GM23338 (cell line): ENCODE data around the gene CIRBP.

ENCODE experiments used
- CREB1 ChIP-seq: fragments of 250-450 bp; sonication (Bioruptor Pico); IDR thresholded peaks from 2 replicates; pipeline ENCODE4 v1.5.0; 2020; ENCODE audit warnings: low read depth, mild to moderate bottlenecking, moderate library complexity
- EZH2 ChIP-seq: fragments of 200-600 bp; sonication (generic); IDR thresholded peaks from one replicate; pipeline ENCODE4 v1.8.0; 2017; ENCODE audit warnings: antibody characterized with exemption, mild to moderate bottlenecking, low read depth; ENCODE audit not compliant: unreplicated experiment
- EZH2phosphoT487 ChIP-seq: fragments of 200-600 bp; sonication (generic); IDR thresholded peaks from one replicate; pipeline ENCODE4 v1.8.1; 2018; ENCODE audit warnings: antibody characterized with exemption; ENCODE audit not compliant: unreplicated experiment
- POLR2AphosphoS5 ChIP-seq: IDR thresholded peaks from 2 replicates; pipeline ENCODE4 v1.6.1; 2016; ENCODE audit warnings: antibody characterized with exemption, low read depth
- ZNF114 ChIP-seq: fragments of 250-450 bp; sonication (Bioruptor Pico); IDR thresholded peaks from 2 replicates; pipeline ENCODE4 v1.5.0; 2020; ENCODE audit warnings: mild to moderate bottlenecking, moderate library complexity
- ZNF331 ChIP-seq: fragments of 250-450 bp; sonication (Bioruptor Pico); IDR thresholded peaks from 2 replicates; pipeline ENCODE4 v1.5.0; 2020; ENCODE audit warnings: low read depth, mild to moderate bottlenecking, moderate library complexity
- TF ChIP-seq, protein P1 (sequence below), 2 experiments: fragments of 200-600 bp in 1 of 2; sonication (generic) in 1 of 2; conservative IDR thresholded peaks; 2 replicates each; pipeline versions ENCODE4 v1.5.1 to v1.6.1; 2016 to 2017; ENCODE audit warnings: antibody characterized with exemption in 2 of 2, low read depth in 2 of 2, mild to moderate bottlenecking in 2 of 2, moderate library complexity in 1 of 2
- TF ChIP-seq, protein P2 (sequence below): IDR thresholded peaks from one replicate; pipeline ENCODE4 v1.6.1; 2018; ENCODE audit warnings: antibody characterized with exemption; ENCODE audit not compliant: unreplicated experiment

DNA sequence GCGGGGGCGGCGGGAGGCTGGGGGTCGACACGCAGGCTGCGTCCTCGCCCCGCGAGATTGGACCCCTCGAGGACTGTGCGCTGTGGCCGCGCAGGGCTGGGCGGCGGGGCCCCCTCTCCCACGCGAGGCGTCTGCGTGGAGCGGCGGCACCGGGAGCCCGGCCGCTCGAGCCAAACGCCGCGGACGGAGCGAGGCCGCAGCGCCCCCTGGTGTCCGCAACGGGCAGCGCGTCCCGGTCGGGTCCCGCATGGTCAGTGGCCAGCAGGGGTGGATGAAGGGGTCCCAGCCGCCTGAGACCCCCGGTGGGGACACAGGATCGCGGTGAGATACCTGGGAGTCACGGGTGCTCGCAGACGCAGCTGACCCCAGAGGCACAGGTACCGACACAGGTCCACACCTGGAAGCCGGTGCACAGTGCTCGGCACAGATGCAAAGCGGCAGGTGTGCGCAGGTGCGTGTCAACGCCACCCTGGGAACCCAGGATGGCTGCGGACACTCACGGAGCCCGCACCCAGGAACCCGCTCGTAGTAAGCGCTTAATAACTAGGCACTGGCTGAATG, 2.1 kb upstream of the CIRBP start:
- TF ChIP-seq, protein P1, sequence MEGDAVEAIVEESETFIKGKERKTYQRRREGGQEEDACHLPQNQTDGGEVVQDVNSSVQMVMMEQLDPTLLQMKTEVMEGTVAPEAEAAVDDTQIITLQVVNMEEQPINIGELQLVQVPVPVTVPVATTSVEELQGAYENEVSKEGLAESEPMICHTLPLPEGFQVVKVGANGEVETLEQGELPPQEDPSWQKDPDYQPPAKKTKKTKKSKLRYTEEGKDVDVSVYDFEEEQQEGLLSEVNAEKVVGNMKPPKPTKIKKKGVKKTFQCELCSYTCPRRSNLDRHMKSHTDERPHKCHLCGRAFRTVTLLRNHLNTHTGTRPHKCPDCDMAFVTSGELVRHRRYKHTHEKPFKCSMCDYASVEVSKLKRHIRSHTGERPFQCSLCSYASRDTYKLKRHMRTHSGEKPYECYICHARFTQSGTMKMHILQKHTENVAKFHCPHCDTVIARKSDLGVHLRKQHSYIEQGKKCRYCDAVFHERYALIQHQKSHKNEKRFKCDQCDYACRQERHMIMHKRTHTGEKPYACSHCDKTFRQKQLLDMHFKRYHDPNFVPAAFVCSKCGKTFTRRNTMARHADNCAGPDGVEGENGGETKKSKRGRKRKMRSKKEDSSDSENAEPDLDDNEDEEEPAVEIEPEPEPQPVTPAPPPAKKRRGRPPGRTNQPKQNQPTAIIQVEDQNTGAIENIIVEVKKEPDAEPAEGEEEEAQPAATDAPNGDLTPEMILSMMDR (conservative IDR thresholded peaks at IDR 0.05; ENCODE audit: low read depth in 2 of 2) = peak; percentile 73 to 88
- no peak for TF ChIP-seq POLR2AphosphoS5
- TF ChIP-seq, protein P2, sequence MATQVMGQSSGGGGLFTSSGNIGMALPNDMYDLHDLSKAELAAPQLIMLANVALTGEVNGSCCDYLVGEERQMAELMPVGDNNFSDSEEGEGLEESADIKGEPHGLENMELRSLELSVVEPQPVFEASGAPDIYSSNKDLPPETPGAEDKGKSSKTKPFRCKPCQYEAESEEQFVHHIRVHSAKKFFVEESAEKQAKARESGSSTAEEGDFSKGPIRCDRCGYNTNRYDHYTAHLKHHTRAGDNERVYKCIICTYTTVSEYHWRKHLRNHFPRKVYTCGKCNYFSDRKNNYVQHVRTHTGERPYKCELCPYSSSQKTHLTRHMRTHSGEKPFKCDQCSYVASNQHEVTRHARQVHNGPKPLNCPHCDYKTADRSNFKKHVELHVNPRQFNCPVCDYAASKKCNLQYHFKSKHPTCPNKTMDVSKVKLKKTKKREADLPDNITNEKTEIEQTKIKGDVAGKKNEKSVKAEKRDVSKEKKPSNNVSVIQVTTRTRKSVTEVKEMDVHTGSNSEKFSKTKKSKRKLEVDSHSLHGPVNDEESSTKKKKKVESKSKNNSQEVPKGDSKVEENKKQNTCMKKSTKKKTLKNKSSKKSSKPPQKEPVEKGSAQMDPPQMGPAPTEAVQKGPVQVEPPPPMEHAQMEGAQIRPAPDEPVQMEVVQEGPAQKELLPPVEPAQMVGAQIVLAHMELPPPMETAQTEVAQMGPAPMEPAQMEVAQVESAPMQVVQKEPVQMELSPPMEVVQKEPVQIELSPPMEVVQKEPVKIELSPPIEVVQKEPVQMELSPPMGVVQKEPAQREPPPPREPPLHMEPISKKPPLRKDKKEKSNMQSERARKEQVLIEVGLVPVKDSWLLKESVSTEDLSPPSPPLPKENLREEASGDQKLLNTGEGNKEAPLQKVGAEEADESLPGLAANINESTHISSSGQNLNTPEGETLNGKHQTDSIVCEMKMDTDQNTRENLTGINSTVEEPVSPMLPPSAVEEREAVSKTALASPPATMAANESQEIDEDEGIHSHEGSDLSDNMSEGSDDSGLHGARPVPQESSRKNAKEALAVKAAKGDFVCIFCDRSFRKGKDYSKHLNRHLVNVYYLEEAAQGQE = no peak
- no peak for TF ChIP-seq EZH2phosphoT487
- TF ChIP-seq EZH2 = no peak
- no peak for TF ChIP-seq ZNF331 (CRISPR knock-in tag)
- no peak for TF ChIP-seq CREB1 (CRISPR knock-in tag)
- no peak for TF ChIP-seq ZNF114 (CRISPR knock-in tag)
